Measurements from ENCODE around the gene EFNA4. TPM values are rescaled to one million over a fixed set of nuclear protein-coding genes. Genes with fewer than 3 reads are reported as not detected.

Gene EFNA4
- total RNA-seq, 4 donors from 2014 or later: 0.41 to 0.87 (median 0.80) TPM

DNA sequence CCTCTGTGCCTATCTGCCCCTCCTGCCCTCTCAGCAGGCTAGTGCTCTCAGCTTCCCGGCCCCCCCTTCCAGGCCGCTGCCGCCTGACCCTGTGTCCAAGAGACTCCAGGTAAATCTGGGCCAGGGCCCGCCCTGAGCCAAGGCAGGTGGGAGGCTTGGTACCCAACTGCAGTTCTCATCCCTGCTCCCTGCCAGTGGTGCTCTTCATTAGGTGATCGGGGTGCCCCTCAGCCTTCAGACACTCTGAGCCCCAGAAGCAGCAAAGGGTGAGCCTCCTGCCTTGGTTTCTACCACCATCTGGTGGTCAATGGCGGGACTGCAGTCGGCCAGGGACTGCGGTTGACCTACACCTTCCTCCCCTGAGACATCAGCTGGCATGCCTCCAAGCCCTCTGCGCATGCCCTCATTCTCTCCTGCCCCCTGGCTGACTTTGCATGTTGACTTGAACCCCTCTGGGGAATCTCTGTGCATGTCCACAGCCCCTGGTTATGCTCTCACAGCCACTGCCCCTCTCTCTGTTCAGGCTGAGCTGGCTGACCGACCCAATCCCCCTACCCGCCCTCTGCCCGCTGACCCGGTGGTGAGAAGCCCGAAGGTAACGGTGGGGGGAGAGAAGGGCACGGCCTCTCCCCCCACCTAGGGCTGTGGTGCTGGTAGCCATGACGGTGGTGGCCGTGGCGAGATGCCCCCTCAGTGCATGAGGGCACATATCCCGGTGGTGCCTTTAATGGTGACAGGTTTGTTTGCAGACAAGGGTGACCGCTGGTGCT lies 2.0 kb upstream of the EFNA4 start:
- DNase-seq (peak; percentile 38 to 74), ATAC-seq (peak; percentile 48 to 66)
- Histone ChIP-seq H3K9me3 (no peaks in the 10 kb centered on the region), H3K4me1 (peaks cover 9 to 18% of the 10 kb centered on the region in 2 donors), H3K4me3 (no peak overlapping the region), H3K36me3 (peaks cover 0 to 42% of the 10 kb centered on the region in 2 donors), H3K27ac (no peak overlapping the region), H3K27me3 (no peaks in the 10 kb centered on the region)
- in situ Hi-C loops (cut with MboI; ENCODE audit: low sequenced_read_pairs in 4 of 4): loop anchor here in 1 of 4 donors (25.0 kb wide), 1 partner anchor 99 kb away; the partner anchor contains the start of genes CKS1B, PBXIP1, PYGO2 and SHC1
- TF ChIP-seq, protein P1, sequence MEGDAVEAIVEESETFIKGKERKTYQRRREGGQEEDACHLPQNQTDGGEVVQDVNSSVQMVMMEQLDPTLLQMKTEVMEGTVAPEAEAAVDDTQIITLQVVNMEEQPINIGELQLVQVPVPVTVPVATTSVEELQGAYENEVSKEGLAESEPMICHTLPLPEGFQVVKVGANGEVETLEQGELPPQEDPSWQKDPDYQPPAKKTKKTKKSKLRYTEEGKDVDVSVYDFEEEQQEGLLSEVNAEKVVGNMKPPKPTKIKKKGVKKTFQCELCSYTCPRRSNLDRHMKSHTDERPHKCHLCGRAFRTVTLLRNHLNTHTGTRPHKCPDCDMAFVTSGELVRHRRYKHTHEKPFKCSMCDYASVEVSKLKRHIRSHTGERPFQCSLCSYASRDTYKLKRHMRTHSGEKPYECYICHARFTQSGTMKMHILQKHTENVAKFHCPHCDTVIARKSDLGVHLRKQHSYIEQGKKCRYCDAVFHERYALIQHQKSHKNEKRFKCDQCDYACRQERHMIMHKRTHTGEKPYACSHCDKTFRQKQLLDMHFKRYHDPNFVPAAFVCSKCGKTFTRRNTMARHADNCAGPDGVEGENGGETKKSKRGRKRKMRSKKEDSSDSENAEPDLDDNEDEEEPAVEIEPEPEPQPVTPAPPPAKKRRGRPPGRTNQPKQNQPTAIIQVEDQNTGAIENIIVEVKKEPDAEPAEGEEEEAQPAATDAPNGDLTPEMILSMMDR (IDR thresholded peaks at IDR 0.05 in 4 of 5, conservative IDR thresholded peaks at IDR 0.05 in 1 of 5): peak; percentile 98 to 100 (median 99)
- TF ChIP-seq POLR2A (IDR thresholded peaks at IDR 0.05): no peak
- intact Hi-C loops (cut with DNase I; ENCODE audit: low total_unique reads): loop anchor here (1.0 kb wide), 1 partner anchor 16 kb away; no protein-coding TSS in a partner anchor

DNA sequence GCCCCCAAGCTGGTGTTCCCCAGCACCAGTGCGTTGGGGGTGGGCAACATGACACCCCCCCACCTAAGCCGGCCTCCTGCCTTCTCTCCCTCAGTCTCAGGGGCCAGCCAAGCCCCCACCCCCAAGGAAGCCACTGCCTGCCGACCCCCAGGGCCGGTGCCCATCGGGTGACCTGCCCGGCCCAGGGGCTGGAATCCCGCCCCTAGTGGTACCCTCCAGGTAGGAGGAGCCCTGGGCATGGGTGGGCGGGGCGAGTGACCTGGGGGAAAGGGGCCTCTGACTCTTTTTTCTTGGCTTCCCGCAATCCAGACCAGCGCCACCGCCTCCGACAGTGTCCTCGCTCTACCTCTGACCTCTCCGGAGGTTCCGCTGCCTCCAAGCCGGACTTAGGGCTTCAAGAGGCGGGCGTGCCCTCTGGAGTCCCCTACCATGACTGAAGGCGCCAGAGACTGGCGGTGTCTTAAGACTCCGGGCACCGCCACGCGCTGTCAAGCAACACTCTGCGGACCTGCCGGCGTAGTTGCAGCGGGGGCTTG lies 1.3 kb upstream of the EFNA4 start:
- in situ Hi-C loops (cut with MboI; ENCODE audit: low sequenced_read_pairs in 4 of 4): loop anchor here in 1 of 4 donors (25.0 kb wide), 1 partner anchor 100 kb away; the partner anchor contains the start of genes CKS1B, PBXIP1, PYGO2 and SHC1
- intact Hi-C loops (cut with DNase I; ENCODE audit: low total_unique reads): no loop called here
- Histone ChIP-seq H3K36me3 (peaks cover 0 to 35% of the 10 kb centered on the region in 2 donors), H3K27ac (no peak overlapping the region), H3K27me3 (no peaks in the 10 kb centered on the region), H3K4me3 (peak overlapping the region in 2 of 4 donors; percentile 77 to 91), H3K9me3 (no peaks in the 10 kb centered on the region), H3K4me1 (peaks cover 9 to 18% of the 10 kb centered on the region in 2 donors)
- TF ChIP-seq POLR2A (IDR thresholded peaks at IDR 0.05): no peak
- TF ChIP-seq, protein P1 (IDR thresholded peaks at IDR 0.05 in 4 of 5, conservative IDR thresholded peaks at IDR 0.05 in 1 of 5): no peak
- no peak for ATAC-seq
- no peak for DNase-seq

DNA sequence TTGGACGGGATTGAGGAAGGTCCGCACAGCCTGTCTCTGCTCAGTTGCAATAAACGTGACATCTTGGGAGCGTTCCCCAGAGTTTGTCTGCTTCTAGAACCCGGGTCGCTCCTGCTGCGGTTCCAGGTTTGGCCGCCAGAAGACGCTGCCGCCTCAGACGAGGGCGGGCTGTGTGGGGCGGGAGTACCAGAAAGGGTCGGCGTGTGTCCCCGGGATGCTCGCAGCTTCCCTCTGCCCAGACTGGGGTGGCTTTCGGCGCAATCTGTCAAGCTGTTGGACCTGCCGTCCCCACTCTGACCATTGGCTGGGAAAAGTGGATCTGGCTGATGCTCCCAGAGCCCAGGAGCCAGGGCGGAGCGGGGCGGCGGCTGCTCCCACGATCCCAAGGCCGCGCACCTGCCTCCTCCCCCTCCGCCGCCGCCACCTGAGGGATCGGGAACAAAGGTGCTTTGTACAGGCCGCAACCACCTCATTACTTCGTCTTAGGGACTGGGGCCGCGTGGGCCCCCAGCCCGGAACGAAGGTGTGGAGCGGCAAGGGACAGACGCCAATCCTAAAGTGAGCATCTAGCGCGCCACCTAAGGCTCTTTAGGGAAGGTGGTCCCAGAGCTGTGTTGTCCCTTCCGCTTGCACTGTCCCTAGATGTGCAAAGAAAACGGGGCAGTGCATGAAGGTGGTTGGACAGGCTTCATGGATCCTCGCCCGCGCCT lies 683 bp upstream of the EFNA4 start:
- H3K9me3 ChIP-seq: no peaks in the 10 kb centered on the region
- peaks cover 0 to 30% of the 10 kb centered on the region in 2 donors for H3K36me3 ChIP-seq
- no peak for ATAC-seq
- H3K27me3 ChIP-seq: no peaks in the 10 kb centered on the region
- H3K4me1 ChIP-seq: peaks cover 9 to 18% of the 10 kb centered on the region in 2 donors
- H3K27ac ChIP-seq: no peak overlapping the region
- H3K4me3 ChIP-seq: peak overlapping the region; percentile 60 to 91 (median 78)
- TF ChIP-seq, protein P1 (IDR thresholded peaks at IDR 0.05 in 4 of 5, conservative IDR thresholded peaks at IDR 0.05 in 1 of 5): peak; percentile 44 to 61 (median 56)
- no peak for TF ChIP-seq POLR2A (IDR thresholded peaks at IDR 0.05)
- intact Hi-C loops (cut with DNase I; ENCODE audit: low total_unique reads): loop anchor here (1.0 kb wide), 1 partner anchor 22 kb away; no protein-coding TSS in a partner anchor
- DNase-seq: no peak
- in situ Hi-C loops (cut with MboI; ENCODE audit: low sequenced_read_pairs in 4 of 4): loop anchor here in 1 of 4 donors (25.0 kb wide), 1 partner anchor 101 kb away; the partner anchor contains the start of genes CKS1B, PBXIP1, PYGO2 and SHC1

DNA sequence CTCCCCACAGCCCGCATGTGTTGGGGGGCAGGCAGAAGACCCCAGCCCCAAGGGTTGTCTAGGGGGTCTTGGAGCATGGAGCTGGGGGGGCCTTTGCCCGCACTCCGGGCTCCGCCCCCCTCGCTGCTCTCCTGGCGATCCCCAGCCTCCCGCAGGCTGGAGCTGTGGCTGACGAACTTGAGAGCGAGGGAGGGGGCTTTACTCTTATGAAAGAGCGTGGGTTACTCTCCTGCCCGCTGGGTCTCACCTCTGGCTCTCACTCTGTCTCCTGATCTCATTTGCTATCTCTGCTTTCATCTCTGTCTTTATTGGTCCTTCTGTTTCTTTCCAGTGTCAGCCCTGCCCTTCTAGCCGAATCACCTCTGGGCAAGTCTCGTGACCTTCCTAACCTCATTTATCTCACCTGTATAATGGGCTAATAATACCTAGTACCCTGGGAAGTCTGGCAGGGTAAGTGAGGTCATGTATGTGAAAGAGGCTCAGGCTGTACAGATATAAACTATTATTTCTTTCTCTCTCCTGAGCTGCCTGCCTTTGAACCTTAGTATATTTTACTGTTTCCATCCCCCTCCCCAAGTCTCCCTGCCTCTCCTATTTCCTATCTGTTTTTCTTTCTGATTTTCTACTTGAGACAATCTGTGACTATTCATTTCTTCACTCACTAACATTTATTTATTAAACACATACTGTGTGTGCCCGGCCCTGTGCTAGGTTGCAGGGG lies 731 bp downstream of the EFNA4 start:
- H3K27me3 ChIP-seq: no peaks in the 10 kb centered on the region
- in situ Hi-C loops (cut with MboI; ENCODE audit: low sequenced_read_pairs in 4 of 4) (loop anchor here in 1 of 4 donors (25.0 kb wide), 1 partner anchor 102 kb away; the partner anchor contains the start of genes CKS1B, PBXIP1, PYGO2 and SHC1), intact Hi-C loops (cut with DNase I; ENCODE audit: low total_unique reads) (no loop called here)

More for the DNA sequence above, 731 bp downstream of the EFNA4 start:
- peaks cover 9 to 18% of the 10 kb centered on the region in 2 donors for H3K4me1 ChIP-seq
- H3K27ac ChIP-seq: peak overlapping the region; percentile 69 to 80 (median 75)
- H3K9me3 ChIP-seq: no peaks in the 10 kb centered on the region
- H3K36me3 ChIP-seq: peaks cover 0 to 16% of the 10 kb centered on the region in 2 donors
- ATAC-seq (peak in 1 of 2 donors; percentile 11), DNase-seq (no peak)
- no peak for TF ChIP-seq POLR2A (IDR thresholded peaks at IDR 0.05)
- TF ChIP-seq, protein P1 (IDR thresholded peaks at IDR 0.05 in 4 of 5, conservative IDR thresholded peaks at IDR 0.05 in 1 of 5): no peak
- peak overlapping the region; percentile 60 to 91 (median 78) for H3K4me3 ChIP-seq
